ENCODE data around the gene RBX1.

GRCh38 chr22:40997520-40997919, 46.3 kb downstream of the RBX1 start:
- TF ChIP-seq POLR2A (IDR thresholded peaks at IDR 0.05; ENCODE audit: low read depth, low read length) (no peak), CTCF (conservative IDR thresholded peaks at IDR 0.05; ENCODE audit: low read depth, low read length) (no peak), FOS (IDR thresholded peaks at IDR 0.05; ENCODE audit: low read depth, low read length) (no peak), SMC3 (IDR thresholded peaks at IDR 0.05; ENCODE audit: low read depth, low read length) (no peak), MXI1 (IDR thresholded peaks at IDR 0.05; ENCODE audit: borderline replicate concordance, low read depth, low read length) (no peak), RFX5 (IDR thresholded peaks at IDR 0.05; ENCODE audit: low read depth, low read length) (no peak), MAFK (IDR thresholded peaks at IDR 0.05; ENCODE audit: low read depth, low read length) (no peak)

Data from IMR-90 (cell line).